GM10266 (cell line): ENCODE measurements around the gene PDE6A.

Source experiments
- DNase-seq: peaks from one replicate; pipeline ENCODE4 v3.0.0; 2012; ENCODE audit errors: extremely low spot score
- TF ChIP-seq, protein P1 (sequence below): IDR thresholded peaks from 2 replicates; pipeline ENCODE4 v1.5.1; 2012; ENCODE audit warnings: mild to moderate bottlenecking, low read depth; ENCODE audit not compliant: control insufficient read depth, insufficient read depth; ENCODE audit errors: missing control alignments

PDE6A gene

DNA sequence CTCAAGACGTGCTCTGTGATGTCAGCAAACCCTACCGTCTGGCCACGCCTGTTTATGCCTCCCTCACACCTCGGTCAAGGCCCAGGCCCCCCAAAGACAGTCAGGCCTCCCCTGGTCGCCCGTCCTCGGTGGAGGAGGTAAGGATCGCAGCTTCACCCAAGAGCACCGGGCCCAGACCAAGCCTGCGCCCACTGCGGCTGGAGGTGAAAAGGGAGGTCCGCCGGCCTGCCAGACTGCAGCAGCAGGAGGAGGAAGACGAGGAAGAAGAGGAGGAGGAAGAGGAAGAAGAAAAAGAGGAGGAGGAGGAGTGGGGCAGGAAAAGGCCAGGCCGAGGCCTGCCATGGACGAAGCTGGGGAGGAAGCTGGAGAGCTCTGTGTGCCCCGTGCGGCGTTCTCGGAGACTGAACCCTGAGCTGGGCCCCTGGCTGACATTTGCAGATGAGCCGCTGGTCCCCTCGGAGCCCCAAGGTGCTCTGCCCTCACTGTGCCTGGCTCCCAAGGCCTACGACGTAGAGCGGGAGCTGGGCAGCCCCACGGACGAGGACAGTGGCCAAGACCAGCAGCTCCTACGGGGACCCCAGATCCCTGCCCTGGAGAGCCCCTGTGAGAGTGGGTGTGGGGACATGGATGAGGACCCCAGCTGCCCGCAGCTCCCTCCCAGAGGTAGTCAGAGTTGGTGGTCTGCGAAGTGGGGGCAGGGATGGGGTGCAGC is 111.3 kb downstream of the PDE6A start:
- TF ChIP-seq, protein P1, sequence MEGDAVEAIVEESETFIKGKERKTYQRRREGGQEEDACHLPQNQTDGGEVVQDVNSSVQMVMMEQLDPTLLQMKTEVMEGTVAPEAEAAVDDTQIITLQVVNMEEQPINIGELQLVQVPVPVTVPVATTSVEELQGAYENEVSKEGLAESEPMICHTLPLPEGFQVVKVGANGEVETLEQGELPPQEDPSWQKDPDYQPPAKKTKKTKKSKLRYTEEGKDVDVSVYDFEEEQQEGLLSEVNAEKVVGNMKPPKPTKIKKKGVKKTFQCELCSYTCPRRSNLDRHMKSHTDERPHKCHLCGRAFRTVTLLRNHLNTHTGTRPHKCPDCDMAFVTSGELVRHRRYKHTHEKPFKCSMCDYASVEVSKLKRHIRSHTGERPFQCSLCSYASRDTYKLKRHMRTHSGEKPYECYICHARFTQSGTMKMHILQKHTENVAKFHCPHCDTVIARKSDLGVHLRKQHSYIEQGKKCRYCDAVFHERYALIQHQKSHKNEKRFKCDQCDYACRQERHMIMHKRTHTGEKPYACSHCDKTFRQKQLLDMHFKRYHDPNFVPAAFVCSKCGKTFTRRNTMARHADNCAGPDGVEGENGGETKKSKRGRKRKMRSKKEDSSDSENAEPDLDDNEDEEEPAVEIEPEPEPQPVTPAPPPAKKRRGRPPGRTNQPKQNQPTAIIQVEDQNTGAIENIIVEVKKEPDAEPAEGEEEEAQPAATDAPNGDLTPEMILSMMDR = no peak
- no peak for DNase-seq

DNA sequence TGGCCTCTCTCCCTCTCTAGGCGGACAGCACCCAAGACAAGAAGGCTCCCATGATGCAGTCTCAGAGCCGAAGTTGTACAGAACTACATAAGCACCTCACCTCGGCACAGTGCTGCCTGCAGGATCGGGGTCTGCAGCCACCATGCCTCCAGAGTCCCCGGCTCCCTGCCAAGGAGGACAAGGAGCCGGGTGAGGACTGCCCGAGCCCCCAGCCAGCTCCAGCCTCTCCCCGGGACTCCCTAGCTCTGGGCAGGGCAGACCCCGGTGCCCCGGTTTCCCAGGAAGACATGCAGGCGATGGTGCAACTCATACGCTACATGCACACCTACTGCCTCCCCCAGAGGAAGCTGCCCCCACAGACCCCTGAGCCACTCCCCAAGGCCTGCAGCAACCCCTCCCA is 112.0 kb downstream of the PDE6A start:
- DNase-seq = no peak
- TF ChIP-seq, protein P1 = no peak

DNA sequence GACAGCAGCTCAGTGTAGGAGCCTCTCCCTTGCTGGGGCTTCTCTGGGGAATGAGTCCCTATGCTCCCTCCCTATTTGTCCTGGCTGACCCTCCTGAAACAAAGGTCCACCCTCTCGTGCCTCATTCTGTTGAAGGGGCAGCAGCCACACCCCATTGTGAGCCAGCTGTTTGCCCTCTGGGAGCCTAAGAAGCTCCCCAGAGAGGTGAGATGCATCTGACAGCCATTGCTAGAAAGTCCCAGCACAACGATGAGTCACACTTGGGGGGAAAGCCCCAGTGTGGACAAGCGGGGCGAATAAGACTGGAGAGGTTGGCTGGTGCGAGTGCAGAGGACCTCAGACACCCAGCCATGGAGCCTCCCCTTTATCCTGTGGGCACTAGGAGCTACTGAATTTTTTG is 113.1 kb downstream of the PDE6A start:
- peak; percentile 76 for DNase-seq
- TF ChIP-seq, protein P1 = no peak

DNA sequence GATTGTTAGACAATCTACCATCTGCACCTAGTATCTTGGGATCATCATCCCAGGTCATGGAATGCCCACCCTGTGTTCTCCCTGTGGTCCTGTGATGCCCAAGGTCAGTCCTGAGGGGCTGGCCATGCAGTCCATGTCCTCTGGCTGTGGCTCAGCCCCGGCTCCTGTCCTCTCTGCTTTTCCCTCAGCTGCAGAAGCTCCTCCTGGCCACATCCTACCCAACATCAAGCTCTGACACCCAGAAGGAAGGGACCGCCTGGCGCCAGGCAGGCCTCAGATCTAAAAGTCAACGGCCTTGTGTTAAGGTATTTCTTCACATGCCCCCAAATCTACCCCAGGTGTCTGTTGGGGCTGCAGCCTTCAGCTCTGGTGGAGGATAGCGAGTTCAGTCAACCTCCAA is 114.0 kb downstream of the PDE6A start:
- no peak for DNase-seq
- TF ChIP-seq, protein P1 = no peak

DNA sequence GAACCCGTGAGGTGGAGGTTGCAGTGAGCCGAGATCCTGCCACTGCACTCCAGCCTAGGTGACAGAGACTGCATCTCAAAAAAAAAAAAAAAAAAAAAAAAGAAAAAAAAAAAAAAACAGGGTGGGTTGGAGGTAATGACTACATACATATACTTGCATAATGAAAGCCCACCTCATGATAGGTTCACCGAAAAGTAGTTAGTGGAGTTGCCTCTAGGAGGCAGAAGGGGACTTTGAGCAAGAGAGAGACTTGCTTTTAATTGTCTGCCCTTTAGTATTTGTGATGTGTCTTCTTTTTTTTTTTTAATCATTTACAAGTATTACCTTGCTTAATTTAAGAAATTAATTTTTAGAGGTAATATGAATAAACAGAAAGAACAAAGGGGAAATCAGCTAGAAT is 114.6 kb downstream of the PDE6A start:
- no peak for DNase-seq
- TF ChIP-seq, protein P1 = peak; percentile 13

DNA sequence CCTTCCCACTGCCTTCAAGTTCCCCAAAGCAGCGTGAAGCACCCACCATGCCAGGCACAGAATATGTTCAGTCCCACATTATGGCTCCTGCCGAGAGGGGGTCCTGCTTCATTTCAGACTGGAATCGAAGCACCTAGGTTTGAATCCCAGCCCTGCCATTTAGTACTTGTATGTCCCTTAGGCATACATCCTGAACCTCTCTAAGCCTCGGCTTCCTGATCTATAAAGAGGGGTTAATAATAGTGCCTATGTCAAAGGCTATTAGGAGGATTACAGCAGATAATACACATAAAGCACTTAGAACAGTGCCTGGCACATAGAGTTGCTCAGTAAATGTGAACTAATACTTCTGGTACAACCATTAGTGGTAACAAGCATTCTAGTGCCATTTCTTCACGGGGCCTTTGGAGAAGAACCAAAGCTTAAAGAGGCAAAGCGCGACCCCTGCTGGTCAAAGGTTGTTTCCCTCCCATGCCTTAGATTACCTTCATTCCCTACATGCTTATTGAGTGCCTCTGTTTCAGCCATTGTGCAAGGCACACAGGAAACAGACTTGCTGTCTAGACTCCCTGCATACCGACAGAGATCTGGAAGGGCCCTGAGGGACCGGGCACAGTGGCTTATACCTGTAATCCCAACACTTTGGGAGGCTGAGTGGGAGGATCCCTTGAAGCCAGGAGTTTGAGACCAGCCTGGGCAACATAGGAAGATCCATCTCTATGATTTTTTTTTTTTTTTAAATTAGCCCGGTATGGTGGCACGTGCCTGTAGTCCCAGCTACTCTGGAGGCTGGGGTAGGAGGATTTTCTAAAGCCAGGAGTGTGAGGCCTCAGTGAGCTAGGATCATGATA is 116.2 kb downstream of the PDE6A start:
- TF ChIP-seq, protein P1 = peak; percentile 85
- DNase-seq = peak; percentile 81

DNA sequence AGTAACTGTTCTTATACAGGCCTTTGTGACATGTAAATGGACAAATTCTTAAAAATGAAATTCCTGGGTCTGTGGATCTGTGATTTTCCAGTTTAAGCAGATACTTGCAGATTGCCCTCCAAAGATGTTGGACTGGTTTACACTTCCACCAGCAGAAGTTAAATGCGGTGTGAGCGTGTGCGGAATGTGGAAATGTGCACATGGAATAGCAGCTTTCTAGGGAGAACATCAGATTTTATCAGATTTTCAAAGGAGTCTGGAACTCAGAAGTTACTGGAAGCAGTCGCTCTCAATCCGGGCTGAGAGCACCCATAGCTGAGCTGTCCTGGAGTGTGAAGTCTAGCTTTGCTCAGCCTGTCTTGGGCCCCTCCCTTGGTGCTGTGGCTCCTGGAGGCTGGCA is 117.0 kb downstream of the PDE6A start:
- DNase-seq = no peak
- TF ChIP-seq, protein P1 = no peak
